HepG2 (cell line): ENCODE results near the gene OGFR. TPM values are rescaled to one million over a fixed set of nuclear protein-coding genes. Genes with fewer than 3 reads are reported as not detected.

Experiments
- ATAC-seq: fragments of 200-7000 bp; cut with Tn5 transposase; 3 replicates; pipeline ENCODE4 v1.9.1; 2020; ENCODE audit warnings: mild to moderate bottlenecking, moderate library complexity
- BruUV-seq: library from RNA; stranded (reverse); fragments of 400-500 nt; replicated peaks from 2 replicates; lab custom pipeline; 2021; lab: Mats Ljungman, UMichigan
- CTCF ChIA-PET: fragments of 300-600 bp; formaldehyde crosslinking; extraction: SDS; loops from one replicate; lab custom pipeline; 2021; ENCODE audit warnings: low total read pairs, inconsistent platforms, low intra/inter-chr PET ratio; lab: Yijun Ruan, JAX
- POLR2A ChIA-PET: fragments of 350-600 bp; sonication (Branson Sonifier 250); formaldehyde crosslinking; loops from one replicate; lab custom pipeline; 2020; ENCODE audit warnings: antibody characterized with exemption, inconsistent platforms; lab: Yijun Ruan, JAX
- DNase-seq: peaks from one replicate; pipeline ENCODE4 v3.0.0-alpha.2; 2015; ENCODE audit warnings: low spot score
- FAIRE-seq: peaks from 3 replicates; lab custom pipeline; 2011; peaks lifted over from hg19 to GRCh38; lab: Jason Lieb, UNC
- H2AFZ ChIP-seq: one replicate; pipeline ENCODE4 v1.6.1; 2011; ENCODE audit warnings: low read length, inconsistent platforms
- H3K27ac ChIP-seq: fragments of 300-600 bp; 3 replicates; pipeline ENCODE4 v1.8.0; 2011; ENCODE audit warnings: mixed run types, mild to moderate bottlenecking, mixed read lengths, low read length, inconsistent platforms; ENCODE audit not compliant: insufficient read depth; ENCODE audit errors: extremely low read length
- H3K27me3 ChIP-seq, 2 experiments: fragments of 200-600 bp in 1 of 2; 2 replicates in 1 of 2; 3 replicates in 1 of 2; pipeline versions ENCODE4 v1.6.0 to v1.8.0; 2011; ENCODE audit warnings: low read length in 2 of 2, mild to moderate bottlenecking in 2 of 2, moderate library complexity in 2 of 2, inconsistent platforms in 1 of 2; ENCODE audit not compliant: insufficient read depth in 2 of 2, control insufficient read depth in 1 of 2
- H3K36me3 ChIP-seq, 2 experiments: fragments of 200-600 bp in 1 of 2; replicated peaks in 1 of 2; 2 replicates in 1 of 2; 3 replicates in 1 of 2; pipeline versions ENCODE4 v1.5.1 to v1.8.0; 2011; ENCODE audit warnings: low read length in 2 of 2, inconsistent platforms in 1 of 2; ENCODE audit not compliant: insufficient read depth in 2 of 2, control insufficient read depth in 1 of 2
- H3K4me1 ChIP-seq: 2 replicates; pipeline ENCODE4 v1.5.1; 2012; ENCODE audit warnings: low read length, inconsistent platforms; ENCODE audit not compliant: insufficient read depth
- H3K4me2 ChIP-seq: 2 replicates; pipeline ENCODE4 v1.6.0; 2011; ENCODE audit warnings: low read depth, low read length, inconsistent platforms
- H3K4me3 ChIP-seq, 3 experiments: fragments of 200-600 bp in 1 of 3; sonication (generic), shearing (Covaris generic) in 1 of 3; replicated peaks in 1 of 3; 2 replicates each; pipeline ENCODE4 v1.5.1; 2011 to 2016; ENCODE audit warnings: low read length in 3 of 3, inconsistent platforms in 2 of 3, low read depth in 2 of 3, mild to moderate bottlenecking in 2 of 3, control low read depth in 1 of 3, mixed read lengths in 1 of 3; ENCODE audit not compliant: insufficient read depth in 1 of 3
- H3K79me2 ChIP-seq: one replicate; pipeline ENCODE4 v1.6.1; 2011; ENCODE audit warnings: low read length, inconsistent platforms; ENCODE audit not compliant: insufficient read depth
- H3K9ac ChIP-seq: 2 replicates; pipeline ENCODE4 v1.6.0; 2011; ENCODE audit warnings: mild to moderate bottlenecking, low read depth, low read length, inconsistent platforms; ENCODE audit not compliant: insufficient read depth
- H3K9me3 ChIP-seq: 2 replicates; pipeline ENCODE4 v1.5.1; 2012; ENCODE audit warnings: mild to moderate bottlenecking, low read length
- H4K20me1 ChIP-seq: 2 replicates; pipeline ENCODE4 v1.6.0; 2011; ENCODE audit warnings: inconsistent platforms, mild to moderate bottlenecking, low read length, moderate library complexity; ENCODE audit not compliant: insufficient read depth
- CCDC6 ChIP-seq: sonication (generic); formaldehyde crosslinking; IDR thresholded peaks from 2 replicates; pipeline ENCODE4 v1.8.1; 2022; ENCODE audit warnings: mild to moderate bottlenecking, missing genetic modification reagents, moderate library complexity
- CEBPB ChIP-seq: IDR thresholded peaks from 2 replicates; pipeline ENCODE4 v1.6.1; 2011; ENCODE audit warnings: low read depth, low read length, improper control_type of control experiment, borderline replicate concordance
- CREB1 ChIP-seq, 2 experiments: fragments of 450-650 bp in 1 of 2; IDR thresholded peaks; 2 replicates each; pipeline ENCODE4 v1.6.1; 2016 to 2017; ENCODE audit warnings: control low read depth in 1 of 2, mild to moderate bottlenecking in 1 of 2, missing compliant biosample characterization in 1 of 2, missing genetic modification characterization in 1 of 2
- HOXA3 ChIP-seq: sonication (generic); formaldehyde crosslinking; IDR thresholded peaks from 2 replicates; pipeline ENCODE4 v1.5.0; 2020; ENCODE audit warnings: missing genetic modification reagents
- MYC ChIP-seq: sonication (generic); formaldehyde crosslinking; IDR thresholded peaks from 2 replicates; pipeline ENCODE4 v1.9.0; 2021; ENCODE audit warnings: missing genetic modification reagents, borderline replicate concordance
- NFE2L1 ChIP-seq: sonication (generic); formaldehyde crosslinking; IDR thresholded peaks from 2 replicates; pipeline ENCODE4 v1.4.0; 2020; ENCODE audit warnings: missing genetic modification reagents, mild to moderate bottlenecking, borderline replicate concordance
- SKI ChIP-seq: fragments of 450-650 bp; IDR thresholded peaks from one replicate; pipeline ENCODE4 v1.6.1; 2018; ENCODE audit warnings: mild to moderate bottlenecking; ENCODE audit not compliant: partially characterized antibody
- SP2 ChIP-seq: sonication (generic); formaldehyde crosslinking; IDR thresholded peaks from 2 replicates; pipeline ENCODE4 v1.5.1; 2020; ENCODE audit warnings: mild to moderate bottlenecking, missing genetic modification reagents
- ZBTB38 ChIP-seq: sonication (generic); formaldehyde crosslinking; IDR thresholded peaks from 2 replicates; pipeline ENCODE4 v1.5.1; 2020; ENCODE audit warnings: mild to moderate bottlenecking, missing genetic modification reagents
- WGBS: methylation state at CpG from one replicate; pipeline ENCODE4 v1.1.6; 2017; ENCODE audit warnings: low lambda C conversion rate; 5-methylcytosine and 5-hydroxymethylcytosine counted together
- in situ Hi-C: cut with HindIII; loops from 2 replicates; pipeline ENCODE4 v1.10.0; 2017; ENCODE audit warnings: low pct_unique_long_range_greater_than_20kb; ENCODE audit not compliant: extremely low pct_ligation_motif_present
- intact Hi-C: fragments of 100-400 bp; cut with micrococcal nuclease; formaldehyde crosslinking; loops from one replicate; pipeline ENCODE4 v1.10.0; 2022; ENCODE audit not compliant: unreplicated experiment
- polyA plus RNA-seq, 8 experiments: library from polyadenylated mRNA; depleted of rRNA in 3 of 8; stranded (reverse) in 7 of 8; unstranded in 1 of 8; fragments of >200 nt; fragmentation: Illumina TruSeq in 4 of 8; extraction: Trizol in 4 of 8; gene quantifications; 2 replicates each; pipeline versions ENCODE4 v1.2.1 to v1.2.3, GENCODE V29; 2011 to 2016; ENCODE audit warnings: low read depth in 4 of 8, missing spikeins in 1 of 8, mixed read lengths in 1 of 8; ENCODE audit not compliant: insufficient read depth in 1 of 8
- total RNA-seq, 5 experiments: library from RNA; depleted of rRNA; stranded (reverse); fragments of >200 nt; fragmentation: Illumina TruSeq; extraction: Trizol; gene quantifications; 2 replicates each; pipeline ENCODE4 v1.2.3, GENCODE V29; 2016; ENCODE audit warnings: low read depth in 1 of 5
- TF ChIP-seq, protein P1 (sequence below): sonication (generic); formaldehyde crosslinking; IDR thresholded peaks from 2 replicates; pipeline ENCODE4 v1.4.0; 2020; ENCODE audit warnings: missing genetic modification reagents
- TF ChIP-seq, protein P2 (sequence below): sonication (generic); formaldehyde crosslinking; IDR thresholded peaks from 2 replicates; pipeline ENCODE4 v1.8.0; 2022; ENCODE audit warnings: mild to moderate bottlenecking, missing genetic modification reagents, moderate library complexity
- TF ChIP-seq, protein P3 (sequence below): sonication (generic); formaldehyde crosslinking; IDR thresholded peaks from 2 replicates; pipeline ENCODE4 v1.9.0; 2022; ENCODE audit warnings: missing genetic modification reagents, mild to moderate bottlenecking, borderline replicate concordance

Gene OGFR
- total and polyA plus RNA-seq, 2 of the 13 experiments (the other 11 are each of a cell fraction or from before 2014, with no cell fraction given) = 47.7 to 81.8 TPM

DNA sequence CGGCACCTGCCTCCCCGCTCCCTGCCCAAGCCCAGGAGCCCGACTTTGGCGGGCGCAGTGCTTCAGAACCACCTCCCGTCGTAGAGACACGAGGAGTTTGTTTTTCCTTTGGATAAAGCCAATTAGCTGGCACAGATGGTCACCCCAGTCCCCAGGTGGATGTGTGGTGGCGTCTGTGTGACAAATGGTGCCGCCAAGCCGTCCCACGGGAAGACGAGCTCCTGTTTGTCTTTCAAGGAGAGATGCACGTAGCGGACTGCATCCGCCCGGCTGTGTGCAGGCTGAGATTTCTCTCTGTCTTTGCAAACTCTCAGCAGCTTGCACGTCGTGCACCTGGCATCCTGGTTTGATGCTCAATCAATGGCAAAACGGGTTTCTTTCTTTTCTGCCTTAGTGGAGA lies 24.4 kb upstream of the OGFR start:
- H3K4me2 ChIP-seq = no peak overlapping the region
- H3K4me3 ChIP-seq = no peak overlapping the region
- intact Hi-C loops = no loop called here
- no TSS peak for BruUV-seq
- FAIRE-seq = no peak
- H3K27ac ChIP-seq = no peak overlapping the region
- in situ Hi-C loops = loop anchor here (25.0 kb wide), 1 partner anchor 268 kb away; no protein-coding TSS in a partner anchor
- no peak overlapping the region for H3K9ac ChIP-seq
- DNase-seq = no peak
- peaks cover 20 to 65% of the 10 kb centered on the region in 2 experiments for H3K27me3 ChIP-seq
- ATAC-seq = no peak
- 33% methylated on average over 19 of the region's 20 CpGs for WGBS
- H4K20me1 ChIP-seq = no peaks in the 10 kb centered on the region
- peaks cover 38% of the 10 kb centered on the region for H3K4me1 ChIP-seq
- ChIA-PET POLR2A (interaction anchor here (2.1 kb wide), 1 partner anchor 14 kb away, joined by 11 read pairs; no protein-coding TSS in a partner anchor), CTCF (interaction anchor here (2.4 kb wide), 1 partner anchor 11 kb away, joined by 11 read pairs; no protein-coding TSS in a partner anchor)
- 0 out of 2 replicates have a peak, but pooled peaks have one; percentile 17 for TF ChIP-seq MYC (CRISPR knock-in tag)
- TF ChIP-seq NFE2L1 (CRISPR knock-in tag) = 0 out of 2 replicates have a peak, but pooled peaks have one; percentile 17
- TF ChIP-seq ZBTB38 (CRISPR knock-in tag) = 0 out of 2 replicates have a peak, but pooled peaks have one; percentile 12
- no peak for TF ChIP-seq SP2
- no peak overlapping the region for H2AFZ ChIP-seq
- no peaks in the 10 kb centered on the region for H3K9me3 ChIP-seq
- H3K79me2 ChIP-seq = no peaks in the 10 kb centered on the region
- H3K36me3 ChIP-seq = no peaks in the 10 kb centered on the region

DNA sequence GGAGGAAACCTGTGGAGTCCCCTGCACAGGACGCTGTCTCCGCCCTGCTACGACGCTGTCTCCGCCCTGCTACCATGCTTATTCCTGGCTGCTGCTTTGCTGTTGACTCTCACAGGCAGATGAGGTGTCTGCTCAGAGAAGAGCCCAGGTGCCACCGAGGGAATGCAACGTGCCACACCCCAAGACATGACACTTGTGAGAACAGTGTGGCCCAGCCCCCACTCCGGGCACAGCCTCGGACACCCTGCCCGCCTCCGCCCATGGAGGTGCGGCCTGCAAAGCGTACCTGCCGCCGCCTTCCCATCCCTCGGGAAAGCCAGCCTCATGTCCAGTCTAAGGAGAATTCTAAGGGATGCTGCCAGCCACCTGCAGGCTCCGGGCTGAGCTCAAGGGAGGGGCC lies 23.9 kb upstream of the OGFR start:
- no peak overlapping the region for H3K27ac ChIP-seq
- H4K20me1 ChIP-seq = no peaks in the 10 kb centered on the region
- in situ Hi-C loops = loop anchor here (25.0 kb wide), 1 partner anchor 268 kb away; no protein-coding TSS in a partner anchor
- no peak overlapping the region for H3K4me3 ChIP-seq
- no peaks in the 10 kb centered on the region for H3K9me3 ChIP-seq
- POLR2A ChIA-PET = interaction anchor here (2.1 kb wide), 1 partner anchor 13 kb away, joined by 11 read pairs; no protein-coding TSS in a partner anchor
- FAIRE-seq (no peak), ATAC-seq (no peak), DNase-seq (no peak)
- BruUV-seq = no TSS peak
- H2AFZ ChIP-seq = no peak overlapping the region
- no peaks in the 10 kb centered on the region for H3K36me3 ChIP-seq
- no peak overlapping the region for H3K4me2 ChIP-seq
- H3K27me3 ChIP-seq = peaks cover 16 to 64% of the 10 kb centered on the region in 2 experiments
- H3K4me1 ChIP-seq = peaks cover 38% of the 10 kb centered on the region
- no peak overlapping the region for H3K9ac ChIP-seq
- no peaks in the 10 kb centered on the region for H3K79me2 ChIP-seq
- intact Hi-C loops = no loop called here
- 66% methylated on average over 17 of the region's 17 CpGs for WGBS
- CTCF ChIA-PET = interaction anchor here (2.4 kb wide), 1 partner anchor 11 kb away, joined by 11 read pairs; no protein-coding TSS in a partner anchor
- TF ChIP-seq, protein P1, sequence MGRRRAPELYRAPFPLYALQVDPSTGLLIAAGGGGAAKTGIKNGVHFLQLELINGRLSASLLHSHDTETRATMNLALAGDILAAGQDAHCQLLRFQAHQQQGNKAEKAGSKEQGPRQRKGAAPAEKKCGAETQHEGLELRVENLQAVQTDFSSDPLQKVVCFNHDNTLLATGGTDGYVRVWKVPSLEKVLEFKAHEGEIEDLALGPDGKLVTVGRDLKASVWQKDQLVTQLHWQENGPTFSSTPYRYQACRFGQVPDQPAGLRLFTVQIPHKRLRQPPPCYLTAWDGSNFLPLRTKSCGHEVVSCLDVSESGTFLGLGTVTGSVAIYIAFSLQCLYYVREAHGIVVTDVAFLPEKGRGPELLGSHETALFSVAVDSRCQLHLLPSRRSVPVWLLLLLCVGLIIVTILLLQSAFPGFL (CRISPR knock-in tag) = no peak
- TF ChIP-seq SKI = no peak
- TF ChIP-seq CEBPB = no peak
- TF ChIP-seq, protein P2, sequence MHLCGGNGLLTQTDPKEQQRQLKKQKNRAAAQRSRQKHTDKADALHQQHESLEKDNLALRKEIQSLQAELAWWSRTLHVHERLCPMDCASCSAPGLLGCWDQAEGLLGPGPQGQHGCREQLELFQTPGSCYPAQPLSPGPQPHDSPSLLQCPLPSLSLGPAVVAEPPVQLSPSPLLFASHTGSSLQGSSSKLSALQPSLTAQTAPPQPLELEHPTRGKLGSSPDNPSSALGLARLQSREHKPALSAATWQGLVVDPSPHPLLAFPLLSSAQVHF = no peak
- no peak for TF ChIP-seq HOXA3 (CRISPR knock-in tag)
- TF ChIP-seq CREB1 (IDR thresholded peaks at IDR 0.05) = no peak
- TF ChIP-seq CREB1 (CRISPR knock-in tag; IDR thresholded peaks at IDR 0.05) = no peak
- TF ChIP-seq, protein P3, sequence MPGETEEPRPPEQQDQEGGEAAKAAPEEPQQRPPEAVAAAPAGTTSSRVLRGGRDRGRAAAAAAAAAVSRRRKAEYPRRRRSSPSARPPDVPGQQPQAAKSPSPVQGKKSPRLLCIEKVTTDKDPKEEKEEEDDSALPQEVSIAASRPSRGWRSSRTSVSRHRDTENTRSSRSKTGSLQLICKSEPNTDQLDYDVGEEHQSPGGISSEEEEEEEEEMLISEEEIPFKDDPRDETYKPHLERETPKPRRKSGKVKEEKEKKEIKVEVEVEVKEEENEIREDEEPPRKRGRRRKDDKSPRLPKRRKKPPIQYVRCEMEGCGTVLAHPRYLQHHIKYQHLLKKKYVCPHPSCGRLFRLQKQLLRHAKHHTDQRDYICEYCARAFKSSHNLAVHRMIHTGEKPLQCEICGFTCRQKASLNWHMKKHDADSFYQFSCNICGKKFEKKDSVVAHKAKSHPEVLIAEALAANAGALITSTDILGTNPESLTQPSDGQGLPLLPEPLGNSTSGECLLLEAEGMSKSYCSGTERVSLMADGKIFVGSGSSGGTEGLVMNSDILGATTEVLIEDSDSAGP (CRISPR knock-in tag) = no peak
- no peak for TF ChIP-seq CCDC6 (CRISPR knock-in tag)
